Adrenal gland (tissue), 12 donors: ENCODE measurements around the gene ACYP1. TPM values are rescaled to one million over a fixed set of nuclear protein-coding genes. Genes with fewer than 3 reads are reported as not detected.
A peak's percentile ranks its signal among the peaks of the same experiment; 100 is the strongest.

Source experiments
- DNase-seq, 7 donors: peaks; one replicate each; pipeline ENCODE4 v3.0.0-alpha.2; 2019 to 2020
- H3K27ac ChIP-seq, 5 donors: fragments of 200-600 bp; sonication (generic) in 4 of 5; 1 replicate in 3 of 5; 2 replicates in 2 of 5; pipeline versions ENCODE4 v1.5.1 to v1.8.0; 2016 to 2020; ENCODE audit warnings: mild to moderate bottlenecking in 1 of 5
- H3K27me3 ChIP-seq: fragments of 200-600 bp; 2 replicates; pipeline ENCODE4 v1.8.0; 2021
- H3K36me3 ChIP-seq, 2 donors: fragments of 200-600 bp; replicated peaks in 1 of 2; 1 replicate in 1 of 2; 2 replicates in 1 of 2; pipeline versions ENCODE4 v1.5.1 to v1.8.0; 2018 to 2022
- H3K4me1 ChIP-seq, 2 donors: fragments of 200-600 bp; replicated peaks in 1 of 2; 1 replicate in 1 of 2; 2 replicates in 1 of 2; pipeline versions ENCODE4 v1.5.1 to v1.8.0; 2018 to 2021
- H3K4me3 ChIP-seq, 4 donors: fragments of 200-600 bp; sonication (generic) in 3 of 4; one replicate each; pipeline ENCODE4 v1.5.1; 2016 to 2018
- H3K9me3 ChIP-seq, 3 donors: fragments of 200-600 bp; sonication (generic) in 1 of 3; replicated peaks in 1 of 3; 1 replicate in 2 of 3; 2 replicates in 1 of 3; pipeline versions ENCODE4 v1.5.1 to v1.8.0; 2016 to 2021
- POLR2A ChIP-seq, 2 donors: fragments of 450-650 bp; IDR thresholded peaks; one replicate each; pipeline ENCODE4 v1.6.1; 2017; ENCODE audit warnings: antibody characterized with exemption in 2 of 2, mild to moderate bottlenecking in 2 of 2, moderate library complexity in 1 of 2
- WGBS, 4 donors: extraction: QIAGEN DNeasy Blood & Tissue Kit in 2 of 4; methylation state at CpG; one replicate each; pipeline versions ENCODE4 v1.1.5 to v1.1.7; 2013 to 2017; 5-methylcytosine and 5-hydroxymethylcytosine counted together
- intact Hi-C, 2 donors: fragments of 100-400 bp; cut with DNase I; formaldehyde crosslinking; loops; one replicate each; pipeline versions ENCODE4 v1.14.1 to v1.15.0; 2022 to 2023
- polyA plus RNA-seq, 3 donors: library from polyadenylated mRNA; stranded (reverse); fragments of 200-250 nt in 2 of 3; fragments of 350-450 nt in 1 of 3; fragmentation: Illumina TruSeq in 1 of 3; extraction: RNeasy Lipid Tissue Mini Kit (QIAGEN cat#74804) in 1 of 3; gene quantifications; one replicate each; pipeline ENCODE4 v1.2.3, GENCODE V29; 2013 to 2014
- small RNA-seq, 2 donors: library from RNA; depleted of rRNA; stranded (forward); fragments of <200 nt; gene quantifications; one replicate each; pipeline ENCODE3, GENCODE V24; 2016
- total RNA-seq, 9 donors: library from RNA; depleted of rRNA in 4 of 9; stranded (reverse); fragments of >200 nt in 4 of 9; fragments of 120-200 nt in 1 of 9; fragmentation: NEBNext Ultra II Directional in 1 of 9; extraction: Animal tissue kit (Norgen Biotek cat#: 25700) in 1 of 9; gene quantifications; one replicate each; pipeline versions ENCODE4 v1.1.0 to v1.2.4, GENCODE V29; 2013 to 2023
- TF ChIP-seq, protein P1 (sequence below), 6 experiments: fragments of 450-650 bp in 4 of 6; fragments of 200-600 bp in 2 of 6; sonication (generic) in 1 of 6; IDR thresholded peaks; 1 replicate in 5 of 6; 2 replicates in 1 of 6; pipeline versions ENCODE4 v1.5.1 to v1.8.0; 2016 to 2021; ENCODE audit warnings: antibody characterized with exemption in 6 of 6, mild to moderate bottlenecking in 2 of 6, moderate library complexity in 1 of 6
- donor health status: healthy with polysubstance abuse.
- donor health status: Bipolar disorder and iron deficiency.
- donor health status: DM: yes; HTN: yes; CAD: no.
- donor health status: DM: no; HTN: no; CAD: no.
- donor health status: DM: no; HTN: no; CAD: no.
- donor health status: DM: yes; HTN: yes; CAD: no.

The ACYP1 gene
- total and polyA plus RNA-seq, 12 donors = 11.5 to 73.0 (median 23.7) TPM

- 8 to 15% (median 8%) methylated on average over 17 to 18 of the region's 18 CpGs for WGBS, 4 donors
- H3K4me3 ChIP-seq = peak overlapping the region; percentile 62 to 84 (median 68)
- H3K27ac ChIP-seq = peak overlapping the region in 4 of 5 donors; percentile 36 to 93 (median 86)
- H3K36me3 ChIP-seq = peaks cover 0 to 37% of the 10 kb centered on the region in 2 donors
- intact Hi-C loops = loop anchor here in 1 of 2 donors (10.0 kb wide), 2 partner anchors 59 to 61 kb away; partner anchors contain the start of genes ACYP1 and ZC2HC1C
- no peaks in the 10 kb centered on the region for H3K27me3 ChIP-seq
- H3K4me1 ChIP-seq = peaks cover 8 to 26% of the 10 kb centered on the region in 2 donors
- H3K9me3 ChIP-seq = no peaks in the 10 kb centered on the region
- TF ChIP-seq, protein P1, sequence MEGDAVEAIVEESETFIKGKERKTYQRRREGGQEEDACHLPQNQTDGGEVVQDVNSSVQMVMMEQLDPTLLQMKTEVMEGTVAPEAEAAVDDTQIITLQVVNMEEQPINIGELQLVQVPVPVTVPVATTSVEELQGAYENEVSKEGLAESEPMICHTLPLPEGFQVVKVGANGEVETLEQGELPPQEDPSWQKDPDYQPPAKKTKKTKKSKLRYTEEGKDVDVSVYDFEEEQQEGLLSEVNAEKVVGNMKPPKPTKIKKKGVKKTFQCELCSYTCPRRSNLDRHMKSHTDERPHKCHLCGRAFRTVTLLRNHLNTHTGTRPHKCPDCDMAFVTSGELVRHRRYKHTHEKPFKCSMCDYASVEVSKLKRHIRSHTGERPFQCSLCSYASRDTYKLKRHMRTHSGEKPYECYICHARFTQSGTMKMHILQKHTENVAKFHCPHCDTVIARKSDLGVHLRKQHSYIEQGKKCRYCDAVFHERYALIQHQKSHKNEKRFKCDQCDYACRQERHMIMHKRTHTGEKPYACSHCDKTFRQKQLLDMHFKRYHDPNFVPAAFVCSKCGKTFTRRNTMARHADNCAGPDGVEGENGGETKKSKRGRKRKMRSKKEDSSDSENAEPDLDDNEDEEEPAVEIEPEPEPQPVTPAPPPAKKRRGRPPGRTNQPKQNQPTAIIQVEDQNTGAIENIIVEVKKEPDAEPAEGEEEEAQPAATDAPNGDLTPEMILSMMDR (IDR thresholded peaks at IDR 0.05) = no peak
- no peak for TF ChIP-seq POLR2A (IDR thresholded peaks at IDR 0.05)
- DNase-seq = no peak
Observed at GRCh38 chr14:75003250-75004027, 60.4 kb downstream of the ACYP1 start.

Small RNA genes within 50 kb of the gene (small RNA-seq; reads per million reads assigned to genes)
- 0 reads per million in 2 donors for gene RNU6-689P

Other genes with a start within 250 kb of the ACYP1 start
- gene PROX2, start 187.9 kb downstream of the ACYP1 start, total RNA-seq = not detected
- under 1 TPM in 1 of 3 donors, not detected in 2; 0.08 TPM for gene PROX2, start 187.9 kb downstream of the ACYP1 start, polyA plus RNA-seq
- gene DLST, start 182.1 kb downstream of the ACYP1 start, total RNA-seq = 100 to 1,000 TPM in 8 of 9 donors, 10 to 100 TPM in 1; 60.6 to 205 (median 156) TPM
- gene DLST, start 182.1 kb downstream of the ACYP1 start, polyA plus RNA-seq = 100 to 1,000 TPM in 1 of 3 donors, 10 to 100 TPM in 2; 42.0 to 137 (median 54.0) TPM
- gene RPS6KL1, start 140.8 kb downstream of the ACYP1 start, total RNA-seq = 10 to 100 TPM in 1 of 9 donors, 1 to 10 TPM in 8; 2.0 to 23.9 (median 4.3) TPM
- 10 to 100 TPM in 2 of 3 donors, 1 to 10 TPM in 1; 3.9 to 28.2 (median 12.3) TPM for gene RPS6KL1, start 140.8 kb downstream of the ACYP1 start, polyA plus RNA-seq
- 10 to 100 TPM in 3 of 9 donors, 1 to 10 TPM in 6; 1.7 to 12.7 (median 5.0) TPM for gene PGF, start 108.4 kb downstream of the ACYP1 start, total RNA-seq
- gene PGF, start 108.4 kb downstream of the ACYP1 start, polyA plus RNA-seq = 1 to 10 TPM; 1.7 to 5.1 (median 4.5) TPM
- gene EIF2B2, start 61.1 kb downstream of the ACYP1 start, total RNA-seq = 10 to 100 TPM; 20.6 to 90.9 (median 52.0) TPM
- 10 to 100 TPM; 23.4 to 90.2 (median 32.8) TPM for gene EIF2B2, start 61.1 kb downstream of the ACYP1 start, polyA plus RNA-seq
- gene MLH3, start 12.6 kb downstream of the ACYP1 start, total RNA-seq = 10 to 100 TPM; 22.2 to 51.4 (median 27.7) TPM
- 10 to 100 TPM; 25.6 to 47.9 (median 46.8) TPM for gene MLH3, start 12.6 kb downstream of the ACYP1 start, polyA plus RNA-seq
- 1 to 10 TPM; 1.9 to 9.5 (median 5.3) TPM for gene ZC2HC1C, start 5.6 kb upstream of the ACYP1 start, total RNA-seq
- 10 to 100 TPM in 1 of 3 donors, 1 to 10 TPM in 2; 6.1 to 12.1 (median 6.8) TPM for gene ZC2HC1C, start 5.6 kb upstream of the ACYP1 start, polyA plus RNA-seq
- 100 to 1,000 TPM in 4 of 9 donors, 10 to 100 TPM in 5; 39.2 to 165 (median 77.1) TPM for gene NEK9, start 63.0 kb upstream of the ACYP1 start, total RNA-seq
- gene NEK9, start 63.0 kb upstream of the ACYP1 start, polyA plus RNA-seq = 10 to 100 TPM; 51.7 to 73.6 (median 62.6) TPM
- gene TMED10, start 112.6 kb upstream of the ACYP1 start, total RNA-seq = 100 to 1,000 TPM; 156 to 509 (median 354) TPM
- gene TMED10, start 112.6 kb upstream of the ACYP1 start, polyA plus RNA-seq = 100 to 1,000 TPM in 1 of 3 donors, 10 to 100 TPM in 2; 33.7 to 532 (median 65.3) TPM
- gene FOS, start 214.8 kb upstream of the ACYP1 start, total RNA-seq = 100 to 1,000 TPM in 5 of 9 donors, 10 to 100 TPM in 4; 47.9 to 393 (median 140) TPM
- 100 to 1,000 TPM in 2 of 3 donors, 10 to 100 TPM in 1; 63.2 to 129 (median 107) TPM for gene FOS, start 214.8 kb upstream of the ACYP1 start, polyA plus RNA-seq